A549 (cell line): Measurements from ENCODE around the gene ELOB.

Experiments used
- CEBPB ChIP-seq, 2 experiments: fragments of >200 bp in 1 of 2; sonication (Bioruptor Twin) in 1 of 2; formaldehyde crosslinking in 1 of 2; IDR thresholded peaks; 2 replicates each; pipeline ENCODE4 v1.6.1; 2012 to 2016
- MAZ ChIP-seq: fragments of 150-350 bp; IDR thresholded peaks from 2 replicates; pipeline ENCODE4 v1.6.1; 2014; ENCODE audit warnings: antibody characterized with exemption, low read depth, low read length, borderline replicate concordance
- NR3C1 ChIP-seq: fragments of >200 bp; sonication (Bioruptor Twin); formaldehyde crosslinking; IDR thresholded peaks from 3 replicates; pipeline ENCODE4 v1.6.1; 2017
- SREBF2 ChIP-seq: fragments of 450-650 bp; IDR thresholded peaks from 2 replicates; pipeline ENCODE4 v1.6.1; 2014; ENCODE audit warnings: mild to moderate bottlenecking, moderate library complexity
- TF ChIP-seq, protein P1 (sequence below): IDR thresholded peaks from 2 replicates; pipeline ENCODE4 v1.6.1; 2012
- TF ChIP-seq, protein P2 (sequence below): fragments of >200 bp; sonication (Bioruptor Twin); formaldehyde crosslinking; IDR thresholded peaks from 3 replicates; pipeline ENCODE4 v1.5.1; 2016

DNA sequence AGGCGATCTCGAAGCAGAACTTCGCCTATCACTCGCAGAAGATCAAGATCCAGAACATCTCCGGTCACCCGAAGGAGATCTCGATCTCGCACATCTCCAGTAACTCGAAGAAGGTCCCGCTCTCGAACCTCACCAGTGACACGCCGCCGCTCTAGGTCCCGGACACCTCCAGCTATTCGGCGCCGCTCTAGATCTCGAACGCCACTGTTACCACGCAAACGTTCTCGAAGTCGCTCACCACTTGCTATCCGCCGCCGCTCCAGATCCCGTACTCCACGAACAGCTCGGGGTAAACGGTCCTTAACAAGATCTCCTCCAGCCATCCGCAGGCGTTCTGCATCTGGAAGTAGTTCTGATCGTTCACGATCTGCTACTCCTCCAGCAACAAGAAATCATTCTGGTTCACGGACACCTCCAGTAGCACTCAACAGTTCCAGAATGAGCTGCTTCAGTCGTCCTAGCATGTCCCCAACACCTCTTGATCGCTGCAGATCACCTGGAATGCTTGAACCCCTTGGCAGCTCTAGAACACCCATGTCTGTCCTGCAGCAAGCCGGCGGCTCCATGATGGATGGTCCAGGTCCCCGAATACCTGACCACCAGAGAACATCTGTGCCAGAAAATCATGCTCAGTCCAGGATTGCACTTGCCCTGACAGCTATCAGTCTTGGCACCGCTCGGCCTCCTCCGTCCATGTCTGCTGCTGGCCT lies 10.5 kb downstream of the ELOB start:
- TF ChIP-seq SREBF2 (no peak), MAZ (no peak), CEBPB (IDR thresholded peaks at IDR 0.05) (no peak), NR3C1 (no peak)
- TF ChIP-seq, protein P1, sequence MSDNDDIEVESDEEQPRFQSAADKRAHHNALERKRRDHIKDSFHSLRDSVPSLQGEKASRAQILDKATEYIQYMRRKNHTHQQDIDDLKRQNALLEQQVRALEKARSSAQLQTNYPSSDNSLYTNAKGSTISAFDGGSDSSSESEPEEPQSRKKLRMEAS = no peak
- TF ChIP-seq, protein P2, sequence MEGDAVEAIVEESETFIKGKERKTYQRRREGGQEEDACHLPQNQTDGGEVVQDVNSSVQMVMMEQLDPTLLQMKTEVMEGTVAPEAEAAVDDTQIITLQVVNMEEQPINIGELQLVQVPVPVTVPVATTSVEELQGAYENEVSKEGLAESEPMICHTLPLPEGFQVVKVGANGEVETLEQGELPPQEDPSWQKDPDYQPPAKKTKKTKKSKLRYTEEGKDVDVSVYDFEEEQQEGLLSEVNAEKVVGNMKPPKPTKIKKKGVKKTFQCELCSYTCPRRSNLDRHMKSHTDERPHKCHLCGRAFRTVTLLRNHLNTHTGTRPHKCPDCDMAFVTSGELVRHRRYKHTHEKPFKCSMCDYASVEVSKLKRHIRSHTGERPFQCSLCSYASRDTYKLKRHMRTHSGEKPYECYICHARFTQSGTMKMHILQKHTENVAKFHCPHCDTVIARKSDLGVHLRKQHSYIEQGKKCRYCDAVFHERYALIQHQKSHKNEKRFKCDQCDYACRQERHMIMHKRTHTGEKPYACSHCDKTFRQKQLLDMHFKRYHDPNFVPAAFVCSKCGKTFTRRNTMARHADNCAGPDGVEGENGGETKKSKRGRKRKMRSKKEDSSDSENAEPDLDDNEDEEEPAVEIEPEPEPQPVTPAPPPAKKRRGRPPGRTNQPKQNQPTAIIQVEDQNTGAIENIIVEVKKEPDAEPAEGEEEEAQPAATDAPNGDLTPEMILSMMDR = no peak
